HepG2 (cell line): ENCODE data around the gene DHRS12. TPM values are rescaled to one million over a fixed set of nuclear protein-coding genes. Genes with fewer than 3 reads are reported as not detected.

Experiments
- ATAC-seq: fragments of 200-7000 bp; cut with Tn5 transposase; 3 replicates; pipeline ENCODE4 v1.9.1; 2020; ENCODE audit warnings: mild to moderate bottlenecking, moderate library complexity
- BruUV-seq: library from RNA; stranded (reverse); fragments of 400-500 nt; replicated peaks from 2 replicates; lab custom pipeline; 2021; lab: Mats Ljungman, UMichigan
- CTCF ChIA-PET: fragments of 300-600 bp; formaldehyde crosslinking; extraction: SDS; loops from one replicate; lab custom pipeline; 2021; ENCODE audit warnings: low total read pairs, inconsistent platforms, low intra/inter-chr PET ratio; lab: Yijun Ruan, JAX
- POLR2A ChIA-PET: fragments of 350-600 bp; sonication (Branson Sonifier 250); formaldehyde crosslinking; loops from one replicate; lab custom pipeline; 2020; ENCODE audit warnings: antibody characterized with exemption, inconsistent platforms; lab: Yijun Ruan, JAX
- DNase-seq: peaks from one replicate; pipeline ENCODE4 v3.0.0-alpha.2; 2015; ENCODE audit warnings: low spot score
- FAIRE-seq: peaks from 3 replicates; lab custom pipeline; 2011; peaks lifted over from hg19 to GRCh38; lab: Jason Lieb, UNC
- H2AFZ ChIP-seq: one replicate; pipeline ENCODE4 v1.6.1; 2011; ENCODE audit warnings: low read length, inconsistent platforms
- H3K27ac ChIP-seq: fragments of 300-600 bp; 3 replicates; pipeline ENCODE4 v1.8.0; 2011; ENCODE audit warnings: mixed run types, mild to moderate bottlenecking, mixed read lengths, low read length, inconsistent platforms; ENCODE audit not compliant: insufficient read depth; ENCODE audit errors: extremely low read length
- H3K27me3 ChIP-seq, 2 experiments: fragments of 200-600 bp in 1 of 2; 2 replicates in 1 of 2; 3 replicates in 1 of 2; pipeline versions ENCODE4 v1.6.0 to v1.8.0; 2011; ENCODE audit warnings: low read length in 2 of 2, mild to moderate bottlenecking in 2 of 2, moderate library complexity in 2 of 2, inconsistent platforms in 1 of 2; ENCODE audit not compliant: insufficient read depth in 2 of 2, control insufficient read depth in 1 of 2
- H3K36me3 ChIP-seq, 2 experiments: fragments of 200-600 bp in 1 of 2; replicated peaks in 1 of 2; 2 replicates in 1 of 2; 3 replicates in 1 of 2; pipeline versions ENCODE4 v1.5.1 to v1.8.0; 2011; ENCODE audit warnings: low read length in 2 of 2, inconsistent platforms in 1 of 2; ENCODE audit not compliant: insufficient read depth in 2 of 2, control insufficient read depth in 1 of 2
- H3K4me1 ChIP-seq: 2 replicates; pipeline ENCODE4 v1.5.1; 2012; ENCODE audit warnings: low read length, inconsistent platforms; ENCODE audit not compliant: insufficient read depth
- H3K4me2 ChIP-seq: 2 replicates; pipeline ENCODE4 v1.6.0; 2011; ENCODE audit warnings: low read depth, low read length, inconsistent platforms
- H3K4me3 ChIP-seq, 3 experiments: fragments of 200-600 bp in 1 of 3; sonication (generic), shearing (Covaris generic) in 1 of 3; replicated peaks in 1 of 3; 2 replicates each; pipeline ENCODE4 v1.5.1; 2011 to 2016; ENCODE audit warnings: low read length in 3 of 3, inconsistent platforms in 2 of 3, low read depth in 2 of 3, mild to moderate bottlenecking in 2 of 3, control low read depth in 1 of 3, mixed read lengths in 1 of 3; ENCODE audit not compliant: insufficient read depth in 1 of 3
- H3K79me2 ChIP-seq: one replicate; pipeline ENCODE4 v1.6.1; 2011; ENCODE audit warnings: low read length, inconsistent platforms; ENCODE audit not compliant: insufficient read depth
- H3K9ac ChIP-seq: 2 replicates; pipeline ENCODE4 v1.6.0; 2011; ENCODE audit warnings: mild to moderate bottlenecking, low read depth, low read length, inconsistent platforms; ENCODE audit not compliant: insufficient read depth
- H3K9me3 ChIP-seq: 2 replicates; pipeline ENCODE4 v1.5.1; 2012; ENCODE audit warnings: mild to moderate bottlenecking, low read length
- H4K20me1 ChIP-seq: 2 replicates; pipeline ENCODE4 v1.6.0; 2011; ENCODE audit warnings: inconsistent platforms, mild to moderate bottlenecking, low read length, moderate library complexity; ENCODE audit not compliant: insufficient read depth
- BRF2 ChIP-seq: sonication (generic); formaldehyde crosslinking; IDR thresholded peaks from 2 replicates; pipeline ENCODE4 v1.8.1; 2022; ENCODE audit warnings: mild to moderate bottlenecking, missing genetic modification reagents
- FLYWCH1 ChIP-seq: sonication (generic); formaldehyde crosslinking; IDR thresholded peaks from 2 replicates; pipeline ENCODE4 v1.8.1; 2023; ENCODE audit warnings: mild to moderate bottlenecking, missing genetic modification reagents
- FOXO4 ChIP-seq: sonication (generic); formaldehyde crosslinking; conservative IDR thresholded peaks from 2 replicates; pipeline ENCODE4 v1.8.1; 2023; ENCODE audit warnings: missing genetic modification reagents
- JUND ChIP-seq: sonication (generic); formaldehyde crosslinking; IDR thresholded peaks from 2 replicates; pipeline ENCODE4 v1.8.0; 2022; ENCODE audit warnings: mild to moderate bottlenecking, missing genetic modification reagents
- POLR2G ChIP-seq: fragments of 200-400 bp; formaldehyde crosslinking; IDR thresholded peaks from 2 replicates; pipeline ENCODE4 v1.6.1; 2018; ENCODE audit warnings: mild to moderate bottlenecking, low read depth, low read length, moderate library complexity
- STAT5B ChIP-seq: sonication (generic); formaldehyde crosslinking; IDR thresholded peaks from 2 replicates; pipeline ENCODE4 v1.4.0; 2020; ENCODE audit warnings: missing genetic modification reagents
- THAP11 ChIP-seq: IDR thresholded peaks from 2 replicates; pipeline ENCODE4 v1.6.1; 2016; ENCODE audit warnings: missing biosample characterization, missing genetic modification reagents
- ZIK1 ChIP-seq: sonication (generic); formaldehyde crosslinking; IDR thresholded peaks from 2 replicates; pipeline ENCODE4 v1.5.0; 2020; ENCODE audit warnings: mild to moderate bottlenecking, low read depth, missing genetic modification reagents, borderline replicate concordance
- ZNF274 ChIP-seq: sonication (generic); formaldehyde crosslinking; IDR thresholded peaks from 2 replicates; pipeline ENCODE4 v1.5.1; 2020; ENCODE audit warnings: mild to moderate bottlenecking, missing genetic modification reagents
- ZNF335 ChIP-seq: sonication (generic); formaldehyde crosslinking; IDR thresholded peaks from 2 replicates; pipeline ENCODE4 v1.4.0; 2020; ENCODE audit warnings: missing genetic modification reagents
- ZSCAN30 ChIP-seq: sonication (generic); formaldehyde crosslinking; IDR thresholded peaks from 2 replicates; pipeline ENCODE4 v1.5.0; 2020; ENCODE audit warnings: mild to moderate bottlenecking, missing genetic modification reagents
- WGBS: methylation state at CpG from one replicate; pipeline ENCODE4 v1.1.6; 2017; ENCODE audit warnings: low lambda C conversion rate; 5-methylcytosine and 5-hydroxymethylcytosine counted together
- in situ Hi-C: cut with HindIII; loops from 2 replicates; pipeline ENCODE4 v1.10.0; 2017; ENCODE audit warnings: low pct_unique_long_range_greater_than_20kb; ENCODE audit not compliant: extremely low pct_ligation_motif_present
- intact Hi-C: fragments of 100-400 bp; cut with micrococcal nuclease; formaldehyde crosslinking; loops from one replicate; pipeline ENCODE4 v1.10.0; 2022; ENCODE audit not compliant: unreplicated experiment
- polyA plus RNA-seq, 8 experiments: library from polyadenylated mRNA; depleted of rRNA in 3 of 8; stranded (reverse) in 7 of 8; unstranded in 1 of 8; fragments of >200 nt; fragmentation: Illumina TruSeq in 4 of 8; extraction: Trizol in 4 of 8; gene quantifications; 2 replicates each; pipeline versions ENCODE4 v1.2.1 to v1.2.3, GENCODE V29; 2011 to 2016; ENCODE audit warnings: low read depth in 4 of 8, missing spikeins in 1 of 8, mixed read lengths in 1 of 8; ENCODE audit not compliant: insufficient read depth in 1 of 8
- total RNA-seq, 5 experiments: library from RNA; depleted of rRNA; stranded (reverse); fragments of >200 nt; fragmentation: Illumina TruSeq; extraction: Trizol; gene quantifications; 2 replicates each; pipeline ENCODE4 v1.2.3, GENCODE V29; 2016; ENCODE audit warnings: low read depth in 1 of 5

Gene DHRS12
- total and polyA plus RNA-seq, 2 of the 13 experiments (the other 11 are each of a cell fraction or from before 2014, with no cell fraction given) = 7.2 to 8.4 TPM

GRCh38 chr13:51801631-51802099, 2.3 kb downstream of the DHRS12 start:
- ChIA-PET CTCF (no interaction called here), POLR2A (interaction anchor here (4.1 kb wide), 1 partner anchor 348 kb away, joined by 19 read pairs; the partner anchor contains the start of gene INTS6)
- ATAC-seq (no peak), FAIRE-seq (no peak), DNase-seq (no peak)
- H3K4me1 ChIP-seq = peaks cover 54% of the 10 kb centered on the region
- H3K9ac ChIP-seq = no peak overlapping the region
- 78% methylated on average over 7 of the region's 7 CpGs for WGBS
- BruUV-seq = no TSS peak
- H3K9me3 ChIP-seq = no peaks in the 10 kb centered on the region
- peak overlapping the region; percentile 95; the same call in 1 of the 2 replicates for H3K4me2 ChIP-seq
- TF ChIP-seq FOXO4 (CRISPR knock-in tag) = no peak
- no peak for TF ChIP-seq JUND (CRISPR knock-in tag)
- no peak for TF ChIP-seq ZNF274 (CRISPR knock-in tag)
- no peak for TF ChIP-seq THAP11
- no peak for TF ChIP-seq STAT5B (CRISPR knock-in tag)
- TF ChIP-seq ZIK1 (CRISPR knock-in tag) = no peak
- TF ChIP-seq ZNF335 (CRISPR knock-in tag) = no peak
- TF ChIP-seq BRF2 = no peak
- TF ChIP-seq FLYWCH1 (CRISPR knock-in tag) = no peak
- no peak for TF ChIP-seq ZSCAN30 (CRISPR knock-in tag)
- no peak for TF ChIP-seq POLR2G
- no peaks in the 10 kb centered on the region for H3K79me2 ChIP-seq
- H3K27ac ChIP-seq = no peak overlapping the region
- no peak overlapping the region for H3K4me3 ChIP-seq
- H2AFZ ChIP-seq = no peak overlapping the region
- H3K36me3 ChIP-seq = no peaks in the 10 kb centered on the region
- intact Hi-C loops (loop anchor here (2.0 kb wide), 1 partner anchor 349 kb away; the partner anchor contains the start of gene INTS6), in situ Hi-C loops (no loop called here)
- no peaks in the 10 kb centered on the region for H4K20me1 ChIP-seq
- no peaks in the 10 kb centered on the region for H3K27me3 ChIP-seq
